Small intestine (tissue), 7 donors: ENCODE measurements around the gene BTNL3. TPM values are rescaled to one million over a fixed set of nuclear protein-coding genes. Genes with fewer than 3 reads are reported as not detected.

Experiments used
- DNase-seq, 2 donors: peaks; one replicate each; pipeline versions ENCODE4 v3.0.0 to v3.0.0-alpha.2; 2013
- FAIRE-seq: peaks from 2 replicates; lab custom pipeline; 2012; peaks lifted over from hg19 to GRCh38; lab: Jason Lieb, UNC
- H3K27ac ChIP-seq, 3 donors: one replicate each; pipeline ENCODE4 v1.5.1; 2013; ENCODE audit warnings: low read length in 2 of 3, mild to moderate bottlenecking in 2 of 3, control low read depth in 1 of 3, inconsistent platforms in 1 of 3, low read depth in 1 of 3, moderate library complexity in 1 of 3
- H3K27me3 ChIP-seq, 3 donors: one replicate each; pipeline ENCODE4 v1.6.1; 2013; ENCODE audit warnings: low read length in 3 of 3, inconsistent platforms in 1 of 3; ENCODE audit not compliant: control insufficient read depth in 3 of 3, insufficient read depth in 3 of 3
- H3K36me3 ChIP-seq, 3 donors: one replicate each; pipeline ENCODE4 v1.6.1; 2013; ENCODE audit warnings: low read length in 3 of 3, inconsistent platforms in 1 of 3, low read depth in 1 of 3, mild to moderate bottlenecking in 1 of 3, moderate library complexity in 1 of 3; ENCODE audit not compliant: control insufficient read depth in 3 of 3, insufficient read depth in 2 of 3
- H3K4me1 ChIP-seq, 3 donors: one replicate each; pipeline ENCODE4 v1.6.1; 2013; ENCODE audit warnings: low read length in 2 of 3, inconsistent platforms in 1 of 3, low read depth in 1 of 3, mild to moderate bottlenecking in 1 of 3, moderate library complexity in 1 of 3; ENCODE audit not compliant: control insufficient read depth in 3 of 3, insufficient read depth in 2 of 3
- H3K4me3 ChIP-seq, 3 donors: one replicate each; pipeline ENCODE4 v1.5.1; 2013; ENCODE audit warnings: low read length in 3 of 3, control low read depth in 1 of 3, inconsistent platforms in 1 of 3, low read depth in 1 of 3, mild to moderate bottlenecking in 1 of 3, moderate library complexity in 1 of 3
- H3K9me3 ChIP-seq, 2 donors: one replicate each; pipeline ENCODE4 v1.6.1; 2013; ENCODE audit warnings: low read depth in 1 of 2, low read length in 1 of 2; ENCODE audit not compliant: control insufficient read depth in 2 of 2, insufficient read depth in 1 of 2
- WGBS, 3 donors: extraction: QIAGEN DNeasy Blood & Tissue Kit; methylation state at CpG; one replicate each; pipeline ENCODE4 v1.1.7; 2013; 5-methylcytosine and 5-hydroxymethylcytosine counted together
- polyA plus RNA-seq, 4 donors: library from polyadenylated mRNA; stranded (reverse) in 3 of 4; unstranded in 1 of 4; fragments of 200-250 nt in 3 of 4; fragments of 120-200 nt in 1 of 4; gene quantifications; one replicate each; pipeline versions ENCODE4 v1.2.1 to v1.2.3, GENCODE V29; 2013
- donor health status: healthy with polysubstance abuse.
- donor health status: control.
- donor health status: control.
- donor health status: Bipolar disorder and iron deficiency.
- donor health status: healthy.

Gene BTNL3
- polyA plus RNA-seq, 4 donors = 35.6 to 162 (median 102) TPM

GRCh38 chr5:181039931-181040630 lies 51.4 kb downstream of the BTNL3 start, which contains the start of gene BTNL9:
Gene BTNL9, plus strand, starts transcription at chr5:181040266. Its CDS starts 5,224 bp downstream, at chr5:181045490.
- no peak within 1 kb of the TSS for H3K4me3 ChIP-seq
- DNase-seq = no peak
- H3K4me1 ChIP-seq = no peaks in the 10 kb centered on the region
- no peak within 1 kb of the TSS for H3K27ac ChIP-seq
- H3K36me3 ChIP-seq = no peaks in the 10 kb centered on the region
- H3K9me3 ChIP-seq = no peaks in the 10 kb centered on the region
- 54 to 78% (median 67%) methylated on average over 17 of the region's 17 CpGs for WGBS, 3 donors
- no peak for FAIRE-seq
- H3K27me3 ChIP-seq = peaks cover 0 to 12% (median 4%) of the 10 kb centered on the region in 3 donors

DNA sequence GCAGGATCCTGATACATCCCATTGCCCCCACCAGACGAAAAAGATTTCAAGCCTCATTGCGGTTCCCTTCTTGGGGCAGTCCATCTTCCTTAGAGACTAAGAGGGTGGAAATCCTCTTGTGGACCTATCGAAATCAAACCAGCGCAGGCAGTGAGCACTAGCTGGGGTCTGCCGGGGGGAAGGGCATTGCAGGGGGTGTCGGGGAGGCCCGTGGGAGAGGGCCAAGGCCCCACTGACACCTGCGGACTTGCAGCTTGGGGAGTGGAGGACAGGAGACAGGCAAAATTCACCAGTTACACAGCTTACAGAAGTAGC lies 51.9 kb downstream of the BTNL3 start:
- no peak for FAIRE-seq
- Histone ChIP-seq H3K27ac (no peak overlapping the region), H3K27me3 (peaks cover 0 to 12% (median 6%) of the 10 kb centered on the region in 3 donors), H3K9me3 (no peaks in the 10 kb centered on the region), H3K4me1 (no peaks in the 10 kb centered on the region), H3K36me3 (no peaks in the 10 kb centered on the region), H3K4me3 (no peak overlapping the region)
- WGBS, 3 donors = 82 to 91% (median 84%) methylated on average over 8 of the region's 8 CpGs
- no peak for DNase-seq

GRCh38 chr5:181041043-181041442 lies 52.4 kb downstream of the BTNL3 start:
- Histone ChIP-seq H3K4me3 (no peak overlapping the region), H3K36me3 (no peaks in the 10 kb centered on the region), H3K27me3 (peaks cover 0 to 12% (median 6%) of the 10 kb centered on the region in 3 donors), H3K4me1 (no peaks in the 10 kb centered on the region), H3K27ac (no peak overlapping the region), H3K9me3 (no peaks in the 10 kb centered on the region)
- no peak for DNase-seq
- 55 to 70% (median 59%) methylated on average over 6 of the region's 6 CpGs for WGBS, 3 donors
- FAIRE-seq = no peak

GRCh38 chr5:181042036-181042713 lies 53.5 kb downstream of the BTNL3 start:
- H3K36me3 ChIP-seq = no peaks in the 10 kb centered on the region
- FAIRE-seq (no peak), DNase-seq (no peak)
- no peaks in the 10 kb centered on the region for H3K4me1 ChIP-seq
- peaks cover 0 to 17% (median 10%) of the 10 kb centered on the region in 3 donors for H3K27me3 ChIP-seq
- 64 to 73% (median 70%) methylated on average over 15 of the region's 15 CpGs for WGBS, 3 donors
- no peaks in the 10 kb centered on the region for H3K9me3 ChIP-seq
- H3K4me3 ChIP-seq = no peak overlapping the region
- H3K27ac ChIP-seq = no peak overlapping the region

DNA sequence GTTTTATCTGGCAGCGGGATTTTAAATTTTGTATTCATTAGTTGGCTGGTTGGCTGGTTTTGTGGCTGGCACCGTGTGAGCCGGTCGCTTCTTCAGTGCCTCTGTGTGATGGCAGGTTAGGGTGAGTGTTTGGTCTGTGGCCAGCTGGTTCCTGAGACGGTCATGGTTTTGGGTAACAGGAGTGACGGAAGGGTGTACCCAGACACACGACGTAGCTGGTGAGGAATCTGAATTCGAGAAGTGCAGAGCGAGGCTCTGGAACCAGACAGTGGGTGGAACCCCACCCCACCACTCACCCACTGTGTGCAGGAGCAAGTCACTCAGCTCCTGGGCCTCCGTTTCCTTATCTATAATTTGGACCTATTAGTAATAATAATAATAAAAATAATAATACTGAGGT lies 54.1 kb downstream of the BTNL3 start:
- Histone ChIP-seq H3K27me3 (peaks cover 0 to 17% (median 10%) of the 10 kb centered on the region in 3 donors), H3K4me3 (no peak overlapping the region), H3K27ac (no peak overlapping the region), H3K36me3 (no peaks in the 10 kb centered on the region), H3K9me3 (no peaks in the 10 kb centered on the region), H3K4me1 (no peaks in the 10 kb centered on the region)
- WGBS, 3 donors = 66 to 77% (median 74%) methylated on average over 11 of the region's 11 CpGs
- FAIRE-seq (no peak), DNase-seq (no peak)

GRCh38 chr5:181043285-181044092 lies 54.8 kb downstream of the BTNL3 start:
- no peak overlapping the region for H3K27ac ChIP-seq
- H3K4me1 ChIP-seq = no peaks in the 10 kb centered on the region
- H3K27me3 ChIP-seq = peaks cover 0 to 17% (median 13%) of the 10 kb centered on the region in 3 donors
- H3K4me3 ChIP-seq = no peak overlapping the region
- H3K36me3 ChIP-seq = no peaks in the 10 kb centered on the region
- WGBS, 3 donors = 67 to 72% (median 70%) methylated on average over 12 of the region's 12 CpGs
- DNase-seq (no peak), FAIRE-seq (no peak)
- H3K9me3 ChIP-seq = no peaks in the 10 kb centered on the region

DNA sequence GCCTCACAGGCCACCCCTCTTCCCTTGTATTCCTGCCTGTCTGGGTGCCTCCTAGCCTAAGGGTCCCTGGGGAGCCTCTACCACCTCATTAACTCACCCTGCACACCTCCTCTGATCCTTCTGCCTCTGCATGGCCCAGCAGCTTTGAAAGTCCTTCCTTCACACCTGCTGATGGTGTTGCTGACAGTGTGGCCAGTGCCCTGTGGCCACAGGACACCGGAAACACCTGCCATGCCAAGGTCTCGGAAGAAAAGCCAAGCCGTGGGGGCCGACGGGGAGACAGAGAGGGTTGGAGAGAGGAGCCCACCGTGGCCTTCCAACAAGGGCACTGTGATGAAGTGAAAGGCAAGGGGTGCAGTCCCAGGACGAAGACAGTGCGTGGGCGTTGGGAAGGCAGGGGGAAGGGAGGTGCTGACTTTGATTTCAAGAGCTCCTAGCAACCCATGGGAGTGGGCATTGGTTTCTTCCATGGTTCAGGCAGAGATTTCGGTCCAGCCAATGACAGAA lies 55.5 kb downstream of the BTNL3 start:
- peaks cover 0 to 17% (median 13%) of the 10 kb centered on the region in 3 donors for H3K27me3 ChIP-seq
- H3K4me3 ChIP-seq = no peak overlapping the region
- H3K4me1 ChIP-seq = no peaks in the 10 kb centered on the region
- no peak for FAIRE-seq
- no peak for DNase-seq
- no peaks in the 10 kb centered on the region for H3K36me3 ChIP-seq
- H3K9me3 ChIP-seq = no peaks in the 10 kb centered on the region
- WGBS, 3 donors = 77 to 82% (median 81%) methylated on average over 10 of the region's 10 CpGs
- H3K27ac ChIP-seq = peak overlapping the region in 1 of 3 donors; percentile 3

GRCh38 chr5:181044662-181045305 lies 56.1 kb downstream of the BTNL3 start:
- DNase-seq (no peak), FAIRE-seq (no peak)
- no peaks in the 10 kb centered on the region for H3K9me3 ChIP-seq
- H3K27me3 ChIP-seq = peaks cover 0 to 19% (median 13%) of the 10 kb centered on the region in 3 donors
- H3K4me3 ChIP-seq = no peak overlapping the region
- 46 to 54% (median 50%) methylated on average over 11 of the region's 11 CpGs for WGBS, 3 donors
- no peaks in the 10 kb centered on the region for H3K36me3 ChIP-seq
- no peaks in the 10 kb centered on the region for H3K4me1 ChIP-seq
- no peak overlapping the region for H3K27ac ChIP-seq
